SK-N-DZ (cell line): Measurements from ENCODE around the gene FSTL1.

ENCODE experiments used
- DNase-seq: peaks from one replicate; pipeline ENCODE4 v3.0.0-alpha.2; 2015; ENCODE audit warnings: low spot score

Gene FSTL1

DNA sequence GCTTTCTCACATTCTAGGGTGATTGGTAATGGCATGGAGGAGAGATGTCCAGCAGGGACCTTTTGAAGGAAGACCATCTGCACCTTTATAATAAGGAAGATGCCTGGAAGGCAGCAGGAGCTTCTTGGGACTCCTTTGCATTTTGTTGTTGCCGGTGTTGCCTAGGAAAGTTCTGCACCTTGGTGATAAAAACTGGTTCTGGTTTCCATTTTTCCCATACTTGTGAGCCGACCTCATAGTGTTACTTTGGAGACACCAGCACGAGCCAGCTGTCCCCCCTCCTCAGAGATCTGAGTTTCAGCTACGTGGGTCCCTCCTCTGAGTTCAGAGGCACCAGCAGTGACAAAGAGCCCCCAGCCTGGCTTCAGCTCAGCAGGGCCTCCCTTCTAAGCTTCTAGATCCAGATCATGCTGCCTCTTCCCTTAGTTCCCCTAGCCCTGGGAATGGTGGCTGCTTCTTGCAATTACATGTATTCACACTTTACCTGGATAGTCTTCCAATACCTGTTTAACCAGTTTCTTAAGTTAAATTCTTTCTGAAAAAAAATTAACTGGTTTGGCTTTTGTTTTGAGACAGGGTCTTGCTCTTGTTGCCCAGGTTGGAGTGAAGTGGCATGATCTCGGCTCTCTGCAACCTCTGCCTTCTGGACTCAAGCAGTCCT lies 18.0 kb upstream of the FSTL1 start:
- no peak for DNase-seq

DNA sequence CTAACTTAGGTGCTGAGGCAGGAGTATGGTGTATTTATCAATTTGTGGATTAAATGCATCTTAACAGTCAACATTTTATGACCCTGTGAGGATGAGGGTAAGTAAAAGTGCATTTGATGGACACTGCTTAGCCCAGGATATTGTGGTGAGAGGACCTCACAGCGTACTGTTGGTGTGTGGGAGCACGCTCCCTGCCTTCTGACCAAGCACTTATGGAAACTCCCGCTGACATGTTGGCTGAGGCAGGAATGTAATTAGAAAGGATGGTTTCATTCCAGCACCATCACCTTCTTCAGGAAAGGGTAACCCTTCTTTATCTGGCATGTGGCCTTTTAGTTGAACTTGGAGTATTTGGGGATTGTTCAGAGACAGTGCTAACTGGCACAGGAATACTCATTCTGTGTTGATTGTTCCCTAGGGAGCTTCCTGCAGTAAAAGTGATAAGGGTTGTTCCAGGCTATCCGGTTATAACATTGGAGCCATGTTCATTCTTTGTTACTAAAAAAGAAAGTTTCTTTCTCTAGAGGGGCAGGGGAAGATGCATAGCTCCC lies 11.7 kb upstream of the FSTL1 start:
- no peak for DNase-seq

DNA sequence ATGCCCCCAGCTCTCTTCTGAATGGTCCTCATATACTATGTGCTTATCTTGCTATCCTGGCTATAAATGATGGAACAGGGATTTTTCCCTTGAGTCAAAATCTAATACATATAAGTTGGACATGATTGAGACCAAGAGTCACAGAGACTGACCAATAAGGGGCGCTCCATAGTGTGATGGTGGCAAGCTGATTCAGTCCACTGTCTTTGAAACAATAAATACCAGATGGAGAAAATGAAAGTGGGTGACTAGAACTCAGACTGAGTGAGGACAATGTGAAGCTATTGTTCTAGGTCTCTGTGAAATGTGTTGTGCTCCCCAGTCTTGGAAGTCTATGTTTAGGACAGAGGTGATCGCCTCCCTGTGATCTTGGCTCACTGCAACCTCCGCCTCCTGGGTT lies 10.6 kb upstream of the FSTL1 start:
- no peak for DNase-seq

DNA sequence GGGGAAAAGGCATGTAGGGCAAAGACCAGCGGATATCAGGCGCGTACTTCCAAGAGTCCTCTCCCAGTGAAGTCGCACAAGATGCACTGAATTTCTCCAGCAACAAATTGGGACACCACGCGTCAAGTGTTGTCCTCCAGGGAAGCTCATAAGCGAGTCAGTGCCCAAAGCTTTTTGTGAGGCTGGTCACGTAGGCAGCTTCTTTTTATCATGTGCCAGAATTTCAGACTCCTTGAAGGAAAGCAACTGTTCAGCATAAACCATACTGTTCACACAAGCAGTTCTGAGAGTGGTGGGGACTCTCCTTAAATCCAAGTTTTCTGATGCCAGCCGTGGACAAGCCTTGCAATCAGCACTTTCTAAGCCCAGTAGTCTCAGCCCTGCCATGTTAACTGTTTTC lies 10.1 kb upstream of the FSTL1 start:
- DNase-seq = no peak

DNA sequence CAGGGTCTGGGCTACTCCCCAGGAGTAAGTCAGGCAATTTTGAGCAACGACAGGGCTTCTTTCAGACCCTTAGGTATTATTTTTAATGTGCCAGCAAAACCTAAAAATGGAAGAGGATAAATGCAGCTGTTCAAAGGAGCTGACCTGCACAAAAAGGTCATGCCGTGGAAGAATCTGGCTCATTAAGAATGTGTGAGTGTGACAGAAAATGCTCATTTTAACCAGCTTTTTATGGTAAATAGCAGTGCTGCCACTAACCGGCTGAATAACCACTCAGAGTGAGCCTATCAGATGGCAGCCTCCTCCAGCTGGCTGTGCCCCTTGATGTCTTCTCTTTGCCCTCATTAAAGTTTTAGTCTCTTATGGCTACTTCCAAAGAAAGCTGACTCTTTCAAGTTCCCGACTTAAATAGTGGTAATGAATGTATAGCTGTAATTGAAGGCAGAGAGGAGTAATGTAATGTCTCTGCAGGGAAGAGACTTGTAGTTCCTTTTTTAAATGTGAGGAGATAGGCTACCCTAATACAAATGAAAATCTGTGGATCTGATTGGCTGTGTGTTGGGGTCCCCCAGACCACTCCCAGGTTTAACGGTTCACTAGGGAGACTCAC lies 9.5 kb upstream of the FSTL1 start:
- no peak for DNase-seq

DNA sequence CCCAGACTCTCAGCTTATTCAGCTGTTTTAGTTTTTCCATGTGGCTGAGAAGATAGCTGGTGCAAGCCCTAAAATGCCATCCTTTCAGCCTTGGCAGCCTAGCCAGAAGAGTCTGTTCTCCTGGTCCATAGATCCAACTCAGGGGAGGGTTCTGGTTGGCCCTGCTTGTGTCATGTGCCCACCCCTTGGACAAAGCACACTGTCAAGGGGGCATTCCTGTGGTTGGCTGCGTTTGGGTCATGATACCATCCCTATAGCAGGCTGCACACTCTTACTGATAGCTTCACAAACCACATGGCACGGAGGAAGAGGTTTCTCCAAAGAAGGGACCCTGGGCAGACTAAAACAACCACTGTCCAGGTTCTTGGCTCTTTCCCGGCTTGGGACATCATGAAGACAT lies 8.4 kb upstream of the FSTL1 start:
- DNase-seq = no peak

DNA sequence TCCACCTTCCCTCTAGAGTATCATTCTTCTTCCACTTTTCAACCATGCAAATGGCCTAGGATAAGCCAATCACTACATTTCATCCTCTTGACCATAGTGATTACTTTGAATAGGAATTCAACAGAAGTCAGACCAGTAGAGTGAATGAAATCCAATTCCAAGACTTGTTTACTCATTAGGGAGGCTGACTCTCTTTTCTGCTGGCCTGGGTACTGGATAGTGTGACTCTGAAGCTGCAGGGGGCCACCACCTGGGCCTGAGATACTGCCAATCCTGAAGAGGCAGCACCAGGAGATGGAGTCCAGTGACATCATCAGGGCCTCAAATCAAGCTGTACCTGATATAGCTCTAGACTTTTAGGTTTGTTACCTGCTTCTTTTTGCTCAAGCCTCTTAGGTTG lies 7.0 kb upstream of the FSTL1 start:
- no peak for DNase-seq

DNA sequence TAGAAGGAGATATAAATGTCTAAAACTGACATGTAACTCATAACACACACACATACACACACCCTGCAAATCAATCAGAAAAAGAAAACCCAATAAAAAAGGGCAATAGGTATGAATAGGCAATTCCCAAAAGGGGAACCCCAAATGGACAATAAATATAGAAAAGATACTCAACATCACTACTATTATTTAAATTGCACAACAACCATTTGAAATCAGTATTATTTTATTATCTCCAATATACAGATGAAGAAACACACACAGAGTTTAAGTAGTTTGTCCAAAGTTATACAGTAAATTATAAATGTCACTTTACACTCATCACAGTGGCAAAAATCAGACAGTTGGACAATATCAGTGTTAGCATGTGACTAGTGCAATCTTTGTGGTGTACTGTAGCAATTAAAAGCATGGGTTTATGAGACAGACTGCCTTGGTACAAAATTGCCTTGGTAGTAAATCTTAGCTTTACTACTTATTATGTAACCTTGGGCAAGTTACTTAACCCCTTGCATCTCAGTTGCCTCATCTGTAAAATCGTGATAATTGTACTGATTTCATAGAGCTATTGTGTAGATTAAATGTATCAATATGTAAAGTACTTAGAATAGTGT lies 3.4 kb upstream of the FSTL1 start:
- no peak for DNase-seq

DNA sequence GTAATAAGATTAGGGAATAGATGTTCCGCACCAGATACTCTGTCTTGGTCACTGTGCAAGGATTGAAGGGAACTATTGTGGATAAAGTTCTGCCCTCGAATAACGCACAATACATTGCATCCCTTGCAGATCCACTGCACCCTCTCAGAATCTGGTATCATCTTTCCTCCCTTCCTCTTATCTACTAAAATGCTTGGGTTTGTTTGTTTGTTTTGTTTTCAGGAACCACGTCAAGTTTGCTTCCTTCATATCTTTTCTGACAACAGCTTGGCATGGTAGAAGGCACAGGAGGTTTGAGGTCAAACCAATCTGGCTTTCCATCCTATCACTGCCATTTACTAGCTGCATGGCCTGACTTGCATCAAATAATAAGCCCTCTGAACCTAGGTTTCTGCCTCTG lies 2.0 kb upstream of the FSTL1 start:
- DNase-seq = no peak

DNA sequence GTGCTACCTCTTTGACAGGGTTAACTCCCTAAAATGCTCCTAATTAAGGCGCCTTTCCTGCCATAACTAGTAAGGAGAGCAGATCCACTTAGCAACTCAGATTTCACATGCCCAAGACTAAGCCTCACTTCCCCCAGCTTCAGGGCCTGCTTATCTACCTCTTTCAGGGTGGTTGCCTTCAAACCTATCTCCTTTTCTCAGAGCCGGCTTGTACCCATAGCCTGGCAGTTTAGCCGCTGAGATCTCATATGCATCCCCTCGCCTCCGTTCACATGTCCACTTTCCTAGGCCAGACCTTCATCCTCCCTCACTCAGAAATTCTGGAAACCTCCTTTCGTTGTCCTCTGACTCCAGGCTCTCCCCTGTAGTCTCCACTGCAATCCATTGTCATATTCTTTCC lies 1.0 kb upstream of the FSTL1 start:
- no peak for DNase-seq

DNA sequence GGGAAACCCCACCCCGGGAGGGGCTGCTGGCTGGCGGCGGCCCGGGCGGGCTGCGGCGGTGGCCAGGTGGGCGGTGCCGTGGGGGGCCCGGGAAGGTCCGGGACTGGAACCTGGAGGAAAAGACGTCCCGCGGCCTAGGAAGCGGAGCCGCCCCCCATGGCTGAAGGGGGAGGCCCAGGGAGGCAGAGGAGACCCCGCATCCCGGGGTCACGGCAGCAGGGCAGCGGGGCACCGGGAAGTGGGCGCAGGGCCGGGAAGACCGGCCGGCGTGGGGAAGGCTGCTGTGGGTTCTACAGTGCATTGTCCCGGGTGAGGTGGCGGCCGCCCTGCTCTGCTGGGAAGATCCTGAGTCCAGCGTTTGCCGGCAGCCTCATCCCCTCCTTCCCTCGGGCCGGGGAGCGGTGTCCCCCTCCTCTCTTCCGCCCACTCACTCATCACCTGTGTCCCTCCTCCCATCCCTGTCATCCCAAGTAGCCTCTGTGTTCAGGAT lies 525 bp upstream of the FSTL1 start:
- peak; percentile 49 for DNase-seq

DNA sequence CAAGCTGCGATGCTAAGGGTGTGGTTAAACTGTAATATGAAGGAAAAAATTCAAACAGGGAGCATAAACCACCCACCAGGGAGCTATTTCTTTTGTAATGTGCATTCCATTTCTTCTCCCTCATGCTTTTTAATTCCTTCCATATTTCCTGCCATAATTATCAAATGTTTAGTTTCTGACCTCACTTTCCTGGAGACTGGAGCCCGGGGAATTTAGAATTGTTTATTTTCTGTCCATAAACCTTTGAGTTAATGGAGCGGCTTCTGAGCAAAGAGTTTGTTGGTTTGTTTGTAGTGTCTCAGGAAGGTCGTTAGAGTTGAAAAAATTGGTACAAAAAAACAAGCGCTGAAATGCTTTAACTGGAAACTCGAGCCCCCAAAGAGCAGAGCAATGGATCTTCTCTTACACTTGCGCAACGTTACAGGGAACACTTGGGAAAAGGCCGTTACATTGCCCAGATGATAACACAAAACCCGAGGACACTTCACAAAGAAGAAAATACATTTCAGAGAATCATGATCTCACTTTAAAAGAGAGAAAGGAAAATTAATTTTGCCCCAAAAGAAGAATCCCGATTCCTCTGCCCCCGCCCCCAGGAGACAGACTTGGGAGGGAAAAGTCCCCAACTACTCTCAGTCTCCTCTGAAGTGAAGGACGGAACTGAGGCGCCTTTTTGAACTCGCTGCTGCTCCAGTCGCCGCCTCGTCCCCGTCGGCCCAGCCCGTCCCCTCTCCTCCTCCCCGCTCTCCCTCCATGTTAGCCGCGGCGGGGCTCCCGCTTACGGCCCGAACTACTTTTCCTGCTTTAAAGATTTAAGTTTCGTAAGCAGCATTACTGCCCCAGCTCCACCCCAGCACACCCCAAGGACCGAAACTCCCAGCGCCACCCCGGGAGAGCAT lies 842 bp downstream of the FSTL1 start:
- DNase-seq = peak; percentile 36

DNA sequence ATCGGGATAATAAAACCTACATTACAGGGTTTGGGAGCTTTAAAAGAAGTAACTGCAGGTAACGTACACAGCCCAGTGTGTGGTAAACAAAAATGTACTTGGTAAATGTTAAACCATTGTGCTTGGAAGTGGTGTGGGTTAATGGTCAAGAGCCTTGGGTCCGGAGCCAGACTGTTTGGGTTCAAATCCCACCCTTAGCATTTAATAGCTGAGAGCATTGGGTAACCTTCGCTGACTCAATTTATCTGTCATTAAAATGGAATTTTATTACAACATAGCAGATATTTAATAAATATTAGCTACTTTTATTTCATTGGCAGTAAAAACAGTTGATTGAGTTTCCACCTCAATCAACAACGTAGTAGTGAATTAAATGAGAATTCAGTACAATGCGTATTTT lies 1.5 kb downstream of the FSTL1 start:
- no peak for DNase-seq

DNA sequence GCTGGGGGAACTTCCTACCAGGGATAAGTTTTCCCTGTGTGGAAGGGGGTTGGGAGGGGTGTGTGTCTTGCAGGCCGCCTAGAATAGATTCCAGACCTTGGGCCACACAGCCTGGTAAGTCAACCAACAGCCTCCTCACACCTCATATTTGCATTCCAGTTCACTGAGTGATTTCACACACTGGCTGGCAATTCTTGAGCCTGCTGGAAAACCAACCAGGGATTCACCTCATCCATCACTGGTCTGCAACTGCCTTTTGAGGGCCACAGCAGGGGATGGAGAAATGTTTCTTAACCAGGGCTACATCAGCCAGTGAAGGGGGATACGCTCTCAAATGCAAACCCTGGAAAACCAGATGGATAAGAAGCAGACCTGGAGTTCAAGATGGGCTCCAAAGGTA lies 2.0 kb downstream of the FSTL1 start:
- no peak for DNase-seq

DNA sequence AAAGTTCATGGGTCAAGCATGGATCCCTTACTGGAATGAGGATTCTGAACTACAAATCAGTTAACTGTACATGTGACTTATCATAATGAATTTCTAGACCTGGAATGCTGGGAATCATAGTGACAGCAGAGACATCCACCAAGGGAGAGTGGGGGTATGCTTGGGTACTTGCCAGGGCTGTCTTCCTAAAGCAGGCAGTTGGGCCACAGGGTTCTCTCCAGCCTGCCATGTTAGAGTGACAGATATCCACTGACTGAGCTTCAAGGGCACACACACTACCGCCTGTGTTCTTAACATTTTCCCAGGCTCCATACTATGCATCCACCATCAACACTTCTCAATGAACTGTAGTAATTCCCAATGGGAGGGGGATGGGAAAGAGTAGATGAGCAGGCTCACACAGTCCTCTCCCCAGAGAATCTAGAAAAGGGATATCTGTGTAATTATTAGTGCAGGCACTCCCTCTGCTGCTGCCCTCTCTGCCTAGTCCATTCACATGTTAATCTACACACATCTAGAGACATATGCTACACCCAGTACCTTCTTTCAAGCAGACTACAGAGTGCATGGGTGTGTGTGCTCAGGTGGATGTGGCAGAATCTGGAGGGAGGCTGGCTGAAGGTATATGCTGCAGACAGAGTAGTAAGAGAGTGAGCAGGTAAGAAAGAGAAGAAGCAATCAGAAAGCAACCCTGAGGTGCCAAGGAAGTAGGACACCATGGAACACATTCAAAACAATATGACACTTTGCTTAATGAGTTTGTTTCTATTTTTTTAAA lies 3.7 kb downstream of the FSTL1 start:
- no peak for DNase-seq

DNA sequence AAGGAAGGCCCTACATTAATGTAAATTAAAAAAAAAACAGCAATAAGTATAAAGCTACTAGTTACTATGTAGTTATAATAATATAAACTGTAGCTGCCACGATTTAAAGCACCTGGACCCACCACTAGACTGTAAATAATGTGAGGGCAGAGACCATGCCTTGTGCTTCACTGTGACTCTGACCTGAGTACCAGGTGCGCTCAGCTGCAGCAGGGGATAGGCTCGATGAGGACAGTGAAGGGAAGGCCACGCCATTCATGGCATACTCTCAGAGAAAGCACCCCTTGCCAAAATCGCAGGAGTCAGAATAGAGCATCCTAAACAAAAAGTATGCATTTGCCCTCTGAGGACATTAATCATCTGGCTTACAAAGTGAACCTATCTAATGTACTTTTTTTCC lies 5.1 kb downstream of the FSTL1 start:
- no peak for DNase-seq

DNA sequence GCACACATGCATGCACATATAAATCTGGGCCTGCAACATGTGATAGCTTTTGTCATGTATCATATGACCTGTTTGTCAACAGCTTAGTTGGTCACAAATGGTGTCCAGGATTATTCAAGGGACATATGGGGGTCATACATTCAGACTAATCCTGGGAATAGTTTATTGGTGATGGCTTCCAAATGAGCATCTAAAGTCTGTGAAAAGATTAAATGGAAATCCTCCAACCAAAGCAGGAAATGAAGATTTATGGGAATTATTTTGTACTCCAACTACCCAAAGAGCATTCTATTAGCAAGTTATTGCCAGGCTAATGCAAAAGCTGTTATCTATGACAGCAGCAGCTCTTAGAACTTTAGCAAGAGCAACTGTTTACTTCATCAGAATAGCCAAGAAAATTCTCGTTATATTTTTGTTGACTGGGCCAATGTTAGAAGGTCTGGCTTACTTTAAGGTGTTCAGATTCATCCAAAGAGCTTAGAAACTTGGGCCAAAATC lies 7.1 kb downstream of the FSTL1 start:
- no peak for DNase-seq

DNA sequence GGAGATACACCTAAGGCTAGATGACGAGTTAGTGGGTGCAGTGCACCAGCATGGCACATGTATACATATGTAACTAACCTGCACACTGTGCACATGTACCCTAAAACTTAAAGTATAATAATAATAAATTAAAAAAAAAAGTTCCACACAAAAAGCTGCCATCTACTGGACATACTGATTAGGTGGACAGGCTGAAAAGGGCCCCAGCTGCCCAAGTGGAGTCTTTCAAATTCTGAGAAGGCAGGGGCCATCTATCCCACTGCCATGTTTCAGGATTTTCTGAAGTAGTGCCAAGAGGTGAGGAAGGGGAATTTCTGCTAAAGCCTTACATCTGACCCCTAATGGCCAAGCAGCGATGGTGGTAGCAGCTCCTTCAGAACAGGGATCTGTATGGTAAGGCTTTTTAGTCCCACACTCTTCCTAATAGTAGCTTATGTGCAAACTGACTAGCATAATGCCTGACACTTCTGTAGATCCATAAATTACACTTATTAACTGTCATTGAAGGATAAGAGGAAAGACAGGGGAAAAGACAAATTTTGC lies 7.7 kb downstream of the FSTL1 start:
- DNase-seq = no peak

DNA sequence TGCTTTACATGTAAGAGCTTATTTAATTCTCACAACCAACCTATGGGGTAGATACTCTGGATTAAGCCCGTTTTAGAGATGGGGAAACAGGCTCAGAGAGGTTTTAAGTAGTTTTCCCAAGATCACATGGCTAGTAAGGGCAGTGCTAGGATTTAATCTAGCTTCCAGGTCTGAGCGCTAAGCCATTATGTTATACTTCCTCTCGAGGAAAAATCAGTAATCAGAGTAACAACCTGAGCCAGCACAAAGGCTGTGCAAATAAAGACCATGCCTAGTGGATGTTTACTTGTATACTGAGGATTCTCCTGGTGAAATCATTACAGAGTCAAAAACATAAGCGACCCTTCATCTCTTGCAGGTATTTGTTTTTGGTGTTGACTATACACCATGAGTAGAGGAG lies 9.0 kb downstream of the FSTL1 start:
- DNase-seq = no peak

DNA sequence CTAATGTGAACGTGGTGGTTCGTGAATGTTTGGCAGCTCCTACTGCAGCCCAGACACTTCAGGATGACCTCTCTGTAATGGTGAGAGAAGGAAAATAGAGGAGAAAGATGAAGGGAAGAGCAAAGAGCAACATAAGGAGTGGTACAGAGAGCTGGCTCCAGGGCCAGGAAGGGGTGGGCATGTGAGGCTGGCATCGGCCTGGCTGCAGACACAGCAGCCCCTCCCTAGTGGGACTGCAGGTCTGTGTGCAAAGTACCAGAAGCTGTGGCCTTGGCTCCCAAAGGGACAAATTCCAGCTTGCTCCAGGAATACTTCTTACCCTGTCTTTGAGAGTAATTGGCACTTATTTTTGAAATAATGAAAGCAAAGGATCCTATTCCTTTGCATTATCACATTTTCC lies 10.0 kb downstream of the FSTL1 start:
- no peak for DNase-seq
